Tibial artery (tissue), 4 donors: ENCODE data around the gene CA6.
"Not testable (repeated sequence)": the region's sequence is repeated elsewhere in the genome, so short reads cannot be mapped to it uniquely, and the experiment has no call there.

ENCODE experiments used
- DNase-seq, 2 donors: peaks; one replicate each; pipeline ENCODE4 v3.0.0-alpha.2; 2019
- H3K27ac ChIP-seq, 2 donors: fragments of 200-600 bp; sonication (generic) in 1 of 2; 1 replicate in 1 of 2; 2 replicates in 1 of 2; pipeline ENCODE4 v1.5.1; 2018 to 2019; ENCODE audit warnings: mild to moderate bottlenecking in 1 of 2
- H3K27me3 ChIP-seq, 2 donors: fragments of 200-600 bp; sonication (generic) in 1 of 2; one replicate each; pipeline versions ENCODE4 v1.5.1 to v1.6.0; 2016 to 2019
- H3K36me3 ChIP-seq, 3 donors: fragments of 200-600 bp; sonication (generic) in 2 of 3; one replicate each; pipeline ENCODE4 v1.5.1; 2016 to 2019; ENCODE audit warnings: mild to moderate bottlenecking in 2 of 3
- H3K4me1 ChIP-seq, 4 donors: fragments of 200-600 bp; sonication (generic) in 2 of 4; 1 replicate in 3 of 4; 2 replicates in 1 of 4; pipeline ENCODE4 v1.5.1; 2016 to 2019
- H3K4me3 ChIP-seq, 2 donors: fragments of 200-600 bp; sonication (generic) in 1 of 2; 1 replicate in 1 of 2; 2 replicates in 1 of 2; pipeline ENCODE4 v1.5.1; 2018 to 2019; ENCODE audit warnings: mild to moderate bottlenecking in 2 of 2
- H3K9me3 ChIP-seq, 3 donors: fragments of 200-600 bp; sonication (generic) in 1 of 3; one replicate each; pipeline ENCODE4 v1.5.1; 2016 to 2019
- CTCF ChIP-seq, 2 experiments: fragments of 200-600 bp in 1 of 2; fragments of 450-650 bp in 1 of 2; IDR thresholded peaks; one replicate each; pipeline ENCODE4 v1.5.1; 2017 to 2019; ENCODE audit warnings: antibody characterized with exemption in 2 of 2, mild to moderate bottlenecking in 1 of 2, moderate library complexity in 1 of 2
- intact Hi-C: fragments of 100-400 bp; cut with DNase I; formaldehyde crosslinking; loops from one replicate; pipeline ENCODE4 v1.15.0; 2023; ENCODE audit warnings: low total_unique reads

Gene CA6

DNA sequence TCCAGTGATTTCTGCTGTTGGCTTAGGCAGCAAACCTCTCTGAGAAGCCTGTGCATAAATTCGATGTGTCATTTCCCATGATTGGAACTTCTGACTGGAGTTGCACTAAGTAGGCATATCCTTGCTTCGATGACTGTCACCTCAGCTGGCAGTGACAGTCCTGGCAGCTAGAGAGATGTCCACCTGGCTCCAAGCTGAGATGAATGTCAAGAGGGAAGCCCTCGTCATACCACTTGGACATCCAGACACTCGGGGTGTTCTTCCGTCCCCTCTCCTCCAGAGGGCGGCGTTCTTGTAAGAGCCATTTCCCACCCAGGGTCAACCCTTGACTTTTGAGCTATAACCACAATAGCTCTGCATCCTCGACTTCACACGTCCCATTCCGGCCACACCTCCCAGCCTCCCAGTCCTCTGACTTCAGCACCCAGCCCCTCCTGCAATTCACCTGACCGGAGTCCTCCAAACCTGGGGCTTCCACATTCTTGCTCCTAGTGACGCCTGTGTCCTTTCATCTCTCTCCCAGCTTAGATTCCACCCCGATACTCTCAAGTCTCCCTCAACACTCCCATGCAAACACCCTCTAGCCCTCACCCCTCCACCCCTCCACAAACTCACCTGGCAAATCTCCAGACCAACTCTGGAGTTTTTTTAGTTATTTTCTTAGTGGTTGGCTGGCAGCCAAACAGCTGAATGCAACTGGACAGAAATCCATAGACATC, 17.3 kb downstream of the CA6 start:
- Histone ChIP-seq H3K27ac (no peak overlapping the region), H3K9me3 (no peaks in the 10 kb centered on the region), H3K4me3 (no peak overlapping the region), H3K27me3 (no peaks in the 10 kb centered on the region), H3K36me3 (no peaks in the 10 kb centered on the region), H3K4me1 (no peaks in the 10 kb centered on the region)
- TF ChIP-seq CTCF (IDR thresholded peaks at IDR 0.05) = peak in 1 of 2 experiments; percentile 14
- intact Hi-C loops = no loop called here
- peak in 1 of 2 donors; percentile 43 for DNase-seq

- H3K4me3 ChIP-seq = no peak overlapping the region
- no peak overlapping the region for H3K27ac ChIP-seq
- H3K27me3 ChIP-seq = no peaks in the 10 kb centered on the region
- TF ChIP-seq CTCF (IDR thresholded peaks at IDR 0.05) = no peak
- intact Hi-C loops = no loop called here
- H3K36me3 ChIP-seq = no peaks in the 10 kb centered on the region
- no peaks in the 10 kb centered on the region for H3K4me1 ChIP-seq
- H3K9me3 ChIP-seq = no peaks in the 10 kb centered on the region
- no peak for DNase-seq
Measured at GRCh38 chr1:8963963-8964362, 18.3 kb downstream of the CA6 start.

DNA sequence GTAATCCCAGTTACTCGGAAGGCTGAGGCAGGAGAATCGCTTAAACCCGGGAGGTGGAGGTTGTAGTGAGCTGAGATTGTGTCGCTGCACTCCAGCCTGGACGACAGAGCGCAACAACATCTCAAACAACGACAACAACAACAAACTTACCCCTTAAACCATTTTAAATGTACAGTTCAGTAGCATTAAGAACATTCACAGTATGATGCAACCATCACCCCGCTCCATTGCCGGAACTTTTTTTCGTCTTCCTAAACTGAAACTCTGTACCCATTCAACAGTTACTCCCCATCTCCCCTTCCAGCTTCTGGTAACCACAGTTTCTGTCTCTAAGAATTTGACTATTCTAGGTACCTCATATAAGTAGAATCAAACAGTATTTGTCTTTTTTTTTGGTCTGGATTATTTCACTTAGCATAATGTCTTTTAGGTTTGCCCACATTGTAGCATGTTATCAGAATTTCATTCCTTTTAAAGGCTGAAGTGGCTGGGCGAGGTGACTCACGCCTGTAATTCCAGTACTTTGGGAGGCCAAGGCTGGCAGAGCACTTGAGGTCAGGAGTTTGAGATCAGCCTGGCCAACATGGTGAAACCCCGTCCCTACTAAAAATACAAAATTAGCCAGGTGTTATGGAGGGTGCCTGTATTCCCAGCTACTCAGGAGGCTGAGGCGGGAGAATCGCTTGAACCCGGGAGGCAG, 19.6 kb downstream of the CA6 start:
- intact Hi-C loops = no loop called here
- no peak for TF ChIP-seq CTCF (IDR thresholded peaks at IDR 0.05)
- Histone ChIP-seq H3K27ac (no peak overlapping the region), H3K27me3 (no peaks in the 10 kb centered on the region), H3K4me1 (no peaks in the 10 kb centered on the region), H3K36me3 (no peaks in the 10 kb centered on the region), H3K4me3 (no peak overlapping the region), H3K9me3 (no peaks in the 10 kb centered on the region)
- DNase-seq = no peak

GRCh38 chr1:8966606-8967005, 20.9 kb downstream of the CA6 start:
- DNase-seq = no peak
- Histone ChIP-seq H3K4me1 (no peaks in the 10 kb centered on the region), H3K4me3 (no peak overlapping the region), H3K27ac (no peak overlapping the region), H3K27me3 (no peaks in the 10 kb centered on the region), H3K9me3 (no peaks in the 10 kb centered on the region), H3K36me3 (no peaks in the 10 kb centered on the region)
- no peak for TF ChIP-seq CTCF (IDR thresholded peaks at IDR 0.05)
- intact Hi-C loops = no loop called here

DNA sequence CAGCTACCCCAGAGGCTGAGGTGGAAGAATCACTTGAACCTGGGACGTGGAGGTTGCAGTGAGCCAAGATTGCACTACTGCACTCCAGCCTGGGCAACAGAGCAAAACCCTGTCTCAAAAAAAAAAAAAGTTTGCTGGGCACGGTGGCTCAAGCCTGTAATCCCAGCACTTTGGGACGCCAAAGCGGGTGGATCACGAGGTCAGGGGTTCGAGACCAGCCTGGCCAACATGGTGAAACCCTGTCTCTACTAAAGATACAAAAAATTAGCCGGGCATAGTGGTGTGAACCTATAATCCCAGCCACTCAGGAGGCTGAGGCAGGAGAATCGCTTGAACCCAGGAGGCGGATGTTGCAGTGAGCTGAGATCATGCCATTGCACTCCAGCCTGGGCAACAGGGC, 23.2 kb downstream of the CA6 start:
- H3K4me1 ChIP-seq, H3K36me3 ChIP-seq, intact Hi-C loops, H3K4me3 ChIP-seq, H3K27me3 ChIP-seq, H3K9me3 ChIP-seq, DNase-seq, H3K27ac ChIP-seq: not testable (repeated sequence)

- TF ChIP-seq CTCF (IDR thresholded peaks at IDR 0.05) = no peak
Measured at GRCh38 chr1:8969937-8970336, 24.3 kb downstream of the CA6 start.

More at GRCh38 chr1:8969937-8970336, 24.3 kb downstream of the CA6 start:
- no peaks in the 10 kb centered on the region for H3K36me3 ChIP-seq
- intact Hi-C loops = no loop called here
- no peak overlapping the region for H3K4me3 ChIP-seq
- DNase-seq = no peak
- H3K4me1 ChIP-seq = no peaks in the 10 kb centered on the region
- H3K9me3 ChIP-seq = no peaks in the 10 kb centered on the region
- H3K27me3 ChIP-seq = no peaks in the 10 kb centered on the region
- H3K27ac ChIP-seq = no peak overlapping the region
